Stimulated activated CD4-positive, alpha-beta T cell treated with anti-CD3 and anti-CD28 coated beads, Interleukin-2, amount 100 ng/mL, for 48 hours (primary cell): ENCODE results near the gene IGLL1.
"Not testable (repeated sequence)": the region's sequence is repeated elsewhere in the genome, so short reads cannot be mapped to it uniquely, and the experiment has no call there.

ENCODE experiments used
- DNase-seq, 2 donors: peaks; one replicate each; pipeline ENCODE4 v3.0.0-alpha.2; 2020

The IGLL1 gene

GRCh38 chr22:23591201-23591791 lies 11.2 kb upstream of the IGLL1 start:
- DNase-seq = peak; percentile 50 to 52

- no peak for DNase-seq
These were observed 3.7 kb upstream of the IGLL1 start for GRCh38 chr22:23583836-23584235.

GRCh38 chr22:23583153-23583552 lies 3.1 kb upstream of the IGLL1 start:
- DNase-seq = no peak

GRCh38 chr22:23581260-23581650 lies 1.2 kb upstream of the IGLL1 start:
- DNase-seq = no peak

GRCh38 chr22:23580576-23581259 lies 628 bp upstream of the IGLL1 start:
- no peak for DNase-seq

- no peak for DNase-seq
These were observed 810 bp downstream of the IGLL1 start for GRCh38 chr22:23579280-23579679.

GRCh38 chr22:23578306-23578705 lies 1.8 kb downstream of the IGLL1 start:
- no peak for DNase-seq

GRCh38 chr22:23576681-23577080 lies 3.4 kb downstream of the IGLL1 start:
- DNase-seq = no peak

GRCh38 chr22:23575601-23576000 lies 4.5 kb downstream of the IGLL1 start:
- DNase-seq = no peak

- DNase-seq = no peak
These were observed 5.2 kb downstream of the IGLL1 start for GRCh38 chr22:23574877-23575276.

- DNase-seq = no peak
These were observed 5.7 kb downstream of the IGLL1 start for GRCh38 chr22:23574371-23574811.

GRCh38 chr22:23573701-23574235 lies 6.3 kb downstream of the IGLL1 start:
- DNase-seq = not testable (repeated sequence)

- not testable (repeated sequence) for DNase-seq
These were observed 7.0 kb downstream of the IGLL1 start for GRCh38 chr22:23573106-23573505.

GRCh38 chr22:23571486-23571885 lies 8.6 kb downstream of the IGLL1 start:
- no peak for DNase-seq

- DNase-seq = no peak
These were observed 9.4 kb downstream of the IGLL1 start for GRCh38 chr22:23570681-23571080.

GRCh38 chr22:23569716-23570115 lies 10.4 kb downstream of the IGLL1 start:
- DNase-seq = no peak

GRCh38 chr22:23569291-23569690 lies 10.8 kb downstream of the IGLL1 start:
- DNase-seq = no peak

GRCh38 chr22:23566705-23567475 lies 13.2 kb downstream of the IGLL1 start:
- DNase-seq = no peak

GRCh38 chr22:23565915-23566704 lies 14.0 kb downstream of the IGLL1 start:
- DNase-seq = no peak

GRCh38 chr22:23565305-23565914 lies 14.7 kb downstream of the IGLL1 start:
- DNase-seq = peak in 1 of 2 donors; percentile 9

GRCh38 chr22:23564276-23564675 lies 15.8 kb downstream of the IGLL1 start:
- DNase-seq = no peak

- no peak for DNase-seq
These were observed 17.0 kb downstream of the IGLL1 start for GRCh38 chr22:23563111-23563510.
